ENCODE results near the gene GABRR2.
A peak's percentile ranks its signal among the peaks of the same experiment; 100 is the strongest.

The GABRR2 gene

DNA sequence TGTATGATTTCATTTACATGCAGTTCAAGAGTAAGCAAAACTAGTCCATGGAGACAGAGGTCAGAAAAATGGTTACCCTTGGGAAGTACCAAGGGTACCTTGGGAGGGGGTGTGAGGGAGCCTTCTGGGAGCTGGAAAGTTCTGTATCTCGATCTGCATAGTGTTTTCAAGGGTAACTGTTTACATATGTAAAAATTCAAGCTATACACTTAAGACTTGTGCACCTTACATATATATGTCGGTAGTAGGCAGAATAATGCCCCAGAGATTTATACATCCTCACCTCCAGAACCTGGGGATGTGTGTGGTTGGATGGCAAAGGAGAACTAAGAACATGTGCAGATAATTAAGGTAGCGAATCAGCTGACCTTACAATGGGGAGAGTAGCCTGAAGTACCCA is 31.0 kb downstream of the GABRR2 start:
- Histone ChIP-seq H2AFZ (ENCODE audit: low read length) (no peak overlapping the region), H3F3A (ENCODE audit: insufficient read depth, low read length) (no peaks in the 10 kb centered on the region), H3K9ac (ENCODE audit: low read length) (no peak overlapping the region), H3K27me3 (replicated peaks; ENCODE audit: insufficient read depth, low read length) (no peaks in the 10 kb centered on the region), H3K79me2 (ENCODE audit: low read length) (no peaks in the 10 kb centered on the region), H3K4me3 (ENCODE audit: low read length) (no peak overlapping the region), H3K9me3 (replicated peaks; ENCODE audit: insufficient read depth, low read length) (no peaks in the 10 kb centered on the region), H3K36me3 (replicated peaks; ENCODE audit: insufficient read depth, low read length) (no peaks in the 10 kb centered on the region), H3K4me2 (ENCODE audit: low read depth, low read length) (no peak overlapping the region), H3K4me1 (ENCODE audit: low read length) (peaks cover 7% of the 10 kb centered on the region; the same call in 1 of the 2 replicates), H3K27ac (ENCODE audit: low read length) (no peak overlapping the region), H3K9me2 (replicated peaks; ENCODE audit: insufficient read depth, low read length) (no peaks in the 10 kb centered on the region), H4K20me1 (ENCODE audit: insufficient read depth, low read length) (no peaks in the 10 kb centered on the region)
- TF ChIP-seq EZH2phosphoT487 (IDR thresholded peaks at IDR 0.05; ENCODE audit: low read length) (no peak), EZH2 (optimal IDR thresholded peaks at IDR 0.05; ENCODE audit: low read depth, low read length) (no peak)
- TF ChIP-seq, protein P1, sequence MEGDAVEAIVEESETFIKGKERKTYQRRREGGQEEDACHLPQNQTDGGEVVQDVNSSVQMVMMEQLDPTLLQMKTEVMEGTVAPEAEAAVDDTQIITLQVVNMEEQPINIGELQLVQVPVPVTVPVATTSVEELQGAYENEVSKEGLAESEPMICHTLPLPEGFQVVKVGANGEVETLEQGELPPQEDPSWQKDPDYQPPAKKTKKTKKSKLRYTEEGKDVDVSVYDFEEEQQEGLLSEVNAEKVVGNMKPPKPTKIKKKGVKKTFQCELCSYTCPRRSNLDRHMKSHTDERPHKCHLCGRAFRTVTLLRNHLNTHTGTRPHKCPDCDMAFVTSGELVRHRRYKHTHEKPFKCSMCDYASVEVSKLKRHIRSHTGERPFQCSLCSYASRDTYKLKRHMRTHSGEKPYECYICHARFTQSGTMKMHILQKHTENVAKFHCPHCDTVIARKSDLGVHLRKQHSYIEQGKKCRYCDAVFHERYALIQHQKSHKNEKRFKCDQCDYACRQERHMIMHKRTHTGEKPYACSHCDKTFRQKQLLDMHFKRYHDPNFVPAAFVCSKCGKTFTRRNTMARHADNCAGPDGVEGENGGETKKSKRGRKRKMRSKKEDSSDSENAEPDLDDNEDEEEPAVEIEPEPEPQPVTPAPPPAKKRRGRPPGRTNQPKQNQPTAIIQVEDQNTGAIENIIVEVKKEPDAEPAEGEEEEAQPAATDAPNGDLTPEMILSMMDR (IDR thresholded peaks at IDR 0.05; ENCODE audit: low read length): no peak
- no peak for DNase-seq

GRCh38 chr6:89282749-89283148 is 32.4 kb downstream of the GABRR2 start:
- Histone ChIP-seq H4K20me1 (ENCODE audit: insufficient read depth, low read length) (no peaks in the 10 kb centered on the region), H3K27me3 (replicated peaks; ENCODE audit: insufficient read depth, low read length) (no peaks in the 10 kb centered on the region), H3K9me3 (replicated peaks; ENCODE audit: insufficient read depth, low read length) (no peaks in the 10 kb centered on the region), H3K79me2 (ENCODE audit: low read length) (no peaks in the 10 kb centered on the region), H3K27ac (ENCODE audit: low read length) (no peak overlapping the region), H3K9ac (ENCODE audit: low read length) (no peak overlapping the region), H3K9me2 (replicated peaks; ENCODE audit: insufficient read depth, low read length) (no peaks in the 10 kb centered on the region), H3K36me3 (replicated peaks; ENCODE audit: insufficient read depth, low read length) (no peaks in the 10 kb centered on the region), H3K4me2 (ENCODE audit: low read depth, low read length) (no peak overlapping the region), H3K4me1 (ENCODE audit: low read length) (peaks cover 5% of the 10 kb centered on the region; the same call in 1 of the 2 replicates), H3K4me3 (ENCODE audit: low read length) (no peak overlapping the region), H2AFZ (ENCODE audit: low read length) (no peak overlapping the region), H3F3A (ENCODE audit: insufficient read depth, low read length) (no peaks in the 10 kb centered on the region)
- TF ChIP-seq, protein P1 (IDR thresholded peaks at IDR 0.05; ENCODE audit: low read length): no peak
- no peak for TF ChIP-seq EZH2phosphoT487 (IDR thresholded peaks at IDR 0.05; ENCODE audit: low read length)
- TF ChIP-seq EZH2 (optimal IDR thresholded peaks at IDR 0.05; ENCODE audit: low read depth, low read length): no peak
- no peak for DNase-seq

GRCh38 chr6:89281779-89282246 is 33.3 kb downstream of the GABRR2 start:
- Histone ChIP-seq H3K9me2 (replicated peaks; ENCODE audit: insufficient read depth, low read length) (no peaks in the 10 kb centered on the region), H3F3A (ENCODE audit: insufficient read depth, low read length) (no peaks in the 10 kb centered on the region), H2AFZ (ENCODE audit: low read length) (no peak overlapping the region), H3K9me3 (replicated peaks; ENCODE audit: insufficient read depth, low read length) (no peaks in the 10 kb centered on the region), H4K20me1 (ENCODE audit: insufficient read depth, low read length) (no peaks in the 10 kb centered on the region), H3K79me2 (ENCODE audit: low read length) (no peaks in the 10 kb centered on the region), H3K4me3 (ENCODE audit: low read length) (no peak overlapping the region), H3K27ac (ENCODE audit: low read length) (no peak overlapping the region), H3K9ac (ENCODE audit: low read length) (no peak overlapping the region), H3K36me3 (replicated peaks; ENCODE audit: insufficient read depth, low read length) (no peaks in the 10 kb centered on the region), H3K4me2 (ENCODE audit: low read depth, low read length) (no peak overlapping the region), H3K4me1 (ENCODE audit: low read length) (0 out of 2 replicates have a peak, but pooled peaks cover 6% of the 10 kb centered on the region), H3K27me3 (replicated peaks; ENCODE audit: insufficient read depth, low read length) (no peaks in the 10 kb centered on the region)
- TF ChIP-seq, protein P1 (IDR thresholded peaks at IDR 0.05; ENCODE audit: low read length): peak; percentile 36
- no peak for TF ChIP-seq EZH2 (optimal IDR thresholded peaks at IDR 0.05; ENCODE audit: low read depth, low read length)
- no peak for DNase-seq
